H1 (cell line): Measurements from ENCODE around the gene GPT2. TPM values are rescaled to one million over a fixed set of nuclear protein-coding genes. Genes with fewer than 3 reads are reported as not detected.
A peak's percentile ranks its signal among the peaks of the same experiment; 100 is the strongest.

Source experiments
- CTCF ChIA-PET: fragments of 300-600 bp; sonication (Branson Sonifier 250); formaldehyde crosslinking; loops from one replicate; lab custom pipeline; 2021; ENCODE audit not compliant: partially characterized antibody; lab: Charles Lee
- POLR2A ChIA-PET: fragments of 300-600 bp; sonication (Branson Sonifier 250); formaldehyde crosslinking; loops from one replicate; lab custom pipeline; 2021; ENCODE audit warnings: inconsistent platforms; ENCODE audit not compliant: partially characterized antibody; lab: Charles Lee
- DNase-seq, 2 experiments: peaks; one replicate each; pipeline versions ENCODE4 v3.0.0 to v3.0.0-alpha.2; 2010 to 2022; ENCODE audit warnings: low spot score in 2 of 2, low read depth in 1 of 2, mixed read lengths in 1 of 2
- FAIRE-seq: peaks from 2 replicates; lab custom pipeline; 2011; peaks lifted over from hg19 to GRCh38; lab: Jason Lieb, UNC
- H2AFZ ChIP-seq: 2 replicates; pipeline ENCODE4 v1.8.1; 2012; ENCODE audit warnings: low read length, inconsistent platforms
- H2AK5ac ChIP-seq: 2 replicates; pipeline ENCODE4 v1.6.1; 2013; ENCODE audit warnings: low read depth, low read length
- H2BK120ac ChIP-seq: replicated peaks from 2 replicates; pipeline ENCODE3; 2013; ENCODE audit warnings: low read depth, low read length, inconsistent platforms
- H2BK12ac ChIP-seq: 2 replicates; pipeline ENCODE4 v1.6.1; 2013; ENCODE audit warnings: low read depth, low read length
- H2BK15ac ChIP-seq: 2 replicates; pipeline ENCODE4 v1.6.1; 2013; ENCODE audit warnings: low read length
- H2BK20ac ChIP-seq: 2 replicates; pipeline ENCODE4 v1.6.1; 2013; ENCODE audit warnings: low read length
- H2BK5ac ChIP-seq: 2 replicates; pipeline ENCODE4 v1.6.1; 2013; ENCODE audit warnings: low read depth, low read length
- H3K14ac ChIP-seq: 2 replicates; pipeline ENCODE4 v1.6.1; 2013; ENCODE audit warnings: inconsistent platforms; ENCODE audit not compliant: insufficient read length
- H3K18ac ChIP-seq: 2 replicates; pipeline ENCODE4 v1.6.1; 2013; ENCODE audit warnings: low read length; ENCODE audit errors: extremely low read depth
- H3K23ac ChIP-seq: 2 replicates; pipeline ENCODE4 v1.6.1; 2013; ENCODE audit warnings: inconsistent platforms; ENCODE audit not compliant: insufficient read length
- H3K23me2 ChIP-seq: 2 replicates; pipeline ENCODE4 v1.6.1; 2013; ENCODE audit warnings: low read depth, low read length
- H3K27ac ChIP-seq: 2 replicates; pipeline ENCODE4 v1.6.1; 2011; ENCODE audit warnings: low read depth, low read length, inconsistent platforms
- H3K27me3 ChIP-seq, 4 experiments: replicated peaks in 1 of 4; 1 replicate in 1 of 4; 2 replicates in 3 of 4; pipeline versions ENCODE4 v1.6.1 to v1.8.1; 2011 to 2013; ENCODE audit warnings: low read length in 3 of 4, mild to moderate bottlenecking in 3 of 4, inconsistent platforms in 2 of 4, mixed read lengths in 2 of 4, moderate library complexity in 1 of 4; ENCODE audit not compliant: control insufficient read depth in 3 of 4, insufficient read depth in 3 of 4; ENCODE audit errors: extremely low read depth in 1 of 4
- H3K36me3 ChIP-seq, 4 experiments: 2 replicates each; pipeline versions ENCODE4 v1.6.1 to v1.8.1; 2011 to 2013; ENCODE audit warnings: mild to moderate bottlenecking in 4 of 4, low read length in 3 of 4, moderate library complexity in 2 of 4, control low read depth in 1 of 4, inconsistent platforms in 1 of 4; ENCODE audit not compliant: insufficient read depth in 4 of 4, control insufficient read depth in 2 of 4
- H3K4ac ChIP-seq: replicated peaks from 2 replicates; pipeline ENCODE3; 2013; ENCODE audit warnings: low read length, low read depth, mixed read lengths, inconsistent platforms; ENCODE audit not compliant: insufficient read length
- H3K4me1 ChIP-seq, 4 experiments: replicated peaks in 1 of 4; 1 replicate in 1 of 4; 2 replicates in 3 of 4; pipeline versions ENCODE4 v1.6.1 to v1.8.1; 2011 to 2013; ENCODE audit warnings: low read length in 3 of 4, inconsistent platforms in 2 of 4, mixed read lengths in 1 of 4; ENCODE audit not compliant: insufficient read depth in 4 of 4, control insufficient read depth in 3 of 4
- H3K4me2 ChIP-seq, 2 experiments: 2 replicates each; pipeline versions ENCODE4 v1.6.1 to v1.8.1; 2011 to 2013; ENCODE audit warnings: low read depth in 2 of 2, low read length in 2 of 2, control low read depth in 1 of 2, inconsistent platforms in 1 of 2, mild to moderate bottlenecking in 1 of 2; ENCODE audit not compliant: insufficient read depth in 1 of 2
- H3K4me3 ChIP-seq, 4 experiments: fragments of 200-600, 300-600 bp in 1 of 4; sonication (generic), shearing (Covaris generic), sonication (Bioruptor Twin) in 1 of 4; 2 replicates each; pipeline versions ENCODE4 v1.5.1 to v1.8.1; 2011 to 2016; ENCODE audit warnings: low read length in 4 of 4, low read depth in 3 of 4, control low read depth in 2 of 4, inconsistent platforms in 2 of 4, mild to moderate bottlenecking in 2 of 4, mixed read lengths in 1 of 4, moderate library complexity in 1 of 4; ENCODE audit not compliant: insufficient read depth in 2 of 4; ENCODE audit errors: extremely low read depth in 1 of 4
- H3K56ac ChIP-seq: replicated peaks from 2 replicates; pipeline ENCODE3; 2013; ENCODE audit warnings: low read depth, mild to moderate bottlenecking, mixed read lengths, low read length, inconsistent platforms; ENCODE audit not compliant: insufficient read length
- H3K79me1 ChIP-seq: 2 replicates; pipeline ENCODE4 v1.6.1; 2013; ENCODE audit warnings: low read depth, low read length, control low read depth
- H3K79me2 ChIP-seq, 2 experiments: 2 replicates each; pipeline versions ENCODE4 v1.6.1 to v1.8.1; 2012 to 2013; ENCODE audit warnings: low read length in 2 of 2, mild to moderate bottlenecking in 2 of 2, inconsistent platforms in 1 of 2; ENCODE audit not compliant: insufficient read depth in 2 of 2, control insufficient read depth in 1 of 2
- H3K9ac ChIP-seq, 4 experiments: replicated peaks in 1 of 4; 1 replicate in 1 of 4; 2 replicates in 3 of 4; pipeline versions ENCODE4 v1.6.1 to v1.8.1; 2011 to 2013; ENCODE audit warnings: low read depth in 3 of 4, low read length in 3 of 4, control low read depth in 2 of 4, mild to moderate bottlenecking in 2 of 4, moderate library complexity in 2 of 4, inconsistent platforms in 1 of 4; ENCODE audit errors: extremely low read depth in 1 of 4
- H3K9me3 ChIP-seq, 2 experiments: 2 replicates each; pipeline versions ENCODE4 v1.6.1 to v1.8.1; 2012 to 2013; ENCODE audit warnings: mild to moderate bottlenecking in 2 of 2, moderate library complexity in 2 of 2, control low read depth in 1 of 2, inconsistent platforms in 1 of 2, low read depth in 1 of 2, low read length in 1 of 2, mixed read lengths in 1 of 2; ENCODE audit not compliant: insufficient read depth in 2 of 2
- H4K20me1 ChIP-seq, 2 experiments: replicated peaks in 1 of 2; 2 replicates each; pipeline versions ENCODE3 to v1.8.1; 2011 to 2013; ENCODE audit warnings: inconsistent platforms in 2 of 2, low read length in 2 of 2, mild to moderate bottlenecking in 1 of 2; ENCODE audit not compliant: insufficient read depth in 2 of 2, control insufficient read depth in 1 of 2
- H4K5ac ChIP-seq: 2 replicates; pipeline ENCODE4 v1.6.1; 2013; ENCODE audit warnings: low read length, low read depth, mixed read lengths, inconsistent platforms; ENCODE audit not compliant: insufficient read length
- H4K8ac ChIP-seq: 2 replicates; pipeline ENCODE4 v1.8.0; 2013; ENCODE audit warnings: mild to moderate bottlenecking, moderate library complexity, low read length, inconsistent platforms; ENCODE audit not compliant: insufficient read depth; ENCODE audit errors: extremely low read depth
- H4K91ac ChIP-seq: replicated peaks from 2 replicates; pipeline ENCODE3; 2013; ENCODE audit warnings: low read length, mixed read lengths, inconsistent platforms; ENCODE audit not compliant: insufficient read length
- CTCF ChIP-seq, 3 experiments: IDR thresholded peaks; 1 replicate in 2 of 3; 2 replicates in 1 of 3; pipeline versions ENCODE4 v1.5.1 to v1.6.1; 2011; ENCODE audit warnings: low read length in 3 of 3, mild to moderate bottlenecking in 3 of 3, inconsistent platforms in 2 of 3, low read depth in 1 of 3, moderate library complexity in 1 of 3; ENCODE audit not compliant: insufficient read depth in 1 of 3; ENCODE audit errors: control extremely low read depth in 1 of 3
- FOSL1 ChIP-seq: IDR thresholded peaks from 2 replicates; pipeline ENCODE4 v1.6.1; 2011; ENCODE audit warnings: mild to moderate bottlenecking, low read depth, low read length, moderate library complexity; ENCODE audit not compliant: insufficient read depth
- HDAC2 ChIP-seq, 2 experiments: fragments of 300-600 bp in 1 of 2; sonication (generic) in 1 of 2; IDR thresholded peaks; 2 replicates each; pipeline ENCODE4 v1.6.1; 2011 to 2012; ENCODE audit warnings: low read depth in 2 of 2, low read length in 2 of 2, mild to moderate bottlenecking in 2 of 2, moderate library complexity in 2 of 2, borderline replicate concordance in 1 of 2, inconsistent platforms in 1 of 2
- KDM1A ChIP-seq: fragments of 200-600, 300-600 bp; sonication (generic); IDR thresholded peaks from 2 replicates; pipeline ENCODE4 v1.7.1; 2016; ENCODE audit warnings: mild to moderate bottlenecking, low read length, borderline replicate concordance
- RFX5 ChIP-seq: IDR thresholded peaks from 2 replicates; pipeline ENCODE4 v1.6.1; 2011; ENCODE audit warnings: low read depth, low read length, improper control_type of control experiment, borderline replicate concordance
- SAP30 ChIP-seq: fragments of 300-600 bp; sonication (generic); IDR thresholded peaks from 2 replicates; pipeline ENCODE4 v1.7.1; 2012; ENCODE audit warnings: low read length, moderate library complexity, mild to moderate bottlenecking, inconsistent platforms; ENCODE audit not compliant: insufficient read depth, insufficient replicate concordance
- SRF ChIP-seq: IDR thresholded peaks from 2 replicates; pipeline ENCODE4 v1.6.1; 2011; ENCODE audit warnings: mild to moderate bottlenecking, low read depth, low read length, moderate library complexity
- SUZ12 ChIP-seq: fragments of 200-600 bp; sonication (generic); IDR thresholded peaks from 2 replicates; pipeline ENCODE4 v1.6.1; 2012; ENCODE audit warnings: mild to moderate bottlenecking, inconsistent platforms, low read length, moderate library complexity, mixed read lengths
- TAF1 ChIP-seq: IDR thresholded peaks from 2 replicates; pipeline ENCODE4 v1.6.1; 2011; ENCODE audit warnings: mild to moderate bottlenecking, low read depth, low read length
- YY1 ChIP-seq: IDR thresholded peaks from 2 replicates; pipeline ENCODE4 v1.6.1; 2011; ENCODE audit warnings: low read depth, mild to moderate bottlenecking, low read length
- ZNF274 ChIP-seq: IDR thresholded peaks from 2 replicates; pipeline ENCODE4 v1.7.0; 2012; ENCODE audit warnings: low read length, borderline replicate concordance; ENCODE audit errors: extremely low read depth
- WGBS, 2 experiments: shearing (Covaris generic) in 1 of 2; methylation state at CpG; one replicate each; pipeline versions ENCODE4 v1.1.6 to v1.1.7; 2013 to 2015; ENCODE audit warnings: low lambda C conversion rate in 2 of 2, mixed read lengths in 2 of 2, inconsistent platforms in 1 of 2, low coverage in 1 of 2, missing lambda C conversion rate in 1 of 2; ENCODE audit not compliant: insufficient replicate concordance in 2 of 2, insufficient coverage in 1 of 2, insufficient read length in 1 of 2; ENCODE audit errors: extremely low coverage in 1 of 2, missing lambda C conversion rate in 1 of 2; 5-methylcytosine and 5-hydroxymethylcytosine counted together
- polyA plus RNA-seq, 7 experiments: library from polyadenylated mRNA; depleted of rRNA in 3 of 7; stranded (reverse) in 5 of 7; unstranded in 2 of 7; fragments of >200 nt in 5 of 7; fragments of 200-250 nt in 2 of 7; gene quantifications; 1 replicate in 5 of 7; 2 replicates in 1 of 7; 4 replicates in 1 of 7; pipeline versions ENCODE4 v1.2.1 to v1.2.3, GENCODE V29; 2011 to 2013; ENCODE audit warnings: missing spikeins in 2 of 7, mixed read lengths in 2 of 7
- total RNA-seq: library from RNA; stranded (reverse); fragmentation: NEBNext Ultra II Directional; extraction: Animal tissue kit (Norgen Biotek cat#: 25700); gene quantifications from 2 replicates; pipeline ENCODE4 v1.2.1, GENCODE V29; 2021

GPT2 gene
- total and polyA plus RNA-seq, 2 of the 8 experiments (the other 6 are each of a cell fraction or from before 2014, with no cell fraction given): 71.6 to 94.1 TPM

GRCh38 chr16:46871597-46871996, 12.6 kb upstream of the GPT2 start:
- Histone ChIP-seq H3K9me3 (no peaks in the 10 kb centered on the region), H3K79me1 (no peaks in the 10 kb centered on the region), H2BK120ac (no peak overlapping the region), H3K18ac (no peak overlapping the region), H2BK20ac (no peak overlapping the region), H3K4ac (no peak overlapping the region), H3K9ac (no peak overlapping the region), H3K56ac (no peak overlapping the region), H3K4me1 (no peaks in the 10 kb centered on the region), H3K23me2 (no peaks in the 10 kb centered on the region), H3K27ac (no peak overlapping the region), H4K8ac (no peak overlapping the region), H2AK5ac (no peak overlapping the region), H3K27me3 (no peaks in the 10 kb centered on the region), H2BK5ac (no peak overlapping the region), H3K4me2 (no peak overlapping the region), H3K14ac (no peak overlapping the region), H4K91ac (no peak overlapping the region), H3K36me3 (no peaks in the 10 kb centered on the region), H3K79me2 (no peaks in the 10 kb centered on the region), H2AFZ (peak overlapping the region; percentile 65; the same call in 1 of the 2 replicates), H4K20me1 (no peaks in the 10 kb centered on the region), H2BK12ac (no peak overlapping the region), H2BK15ac (no peak overlapping the region), H3K23ac (no peak overlapping the region), H4K5ac (no peak overlapping the region), H3K4me3 (no peak overlapping the region)
- DNase-seq (no peak), FAIRE-seq (no peak)
- ChIA-PET POLR2A (interaction anchor here (1.2 to 2.5 kb wide), 2 partner anchors 11 to 13 kb away, joined by 5 to 15 read pairs; partner anchors contain the start of gene GPT2), CTCF (interaction anchor here (0.7 kb wide), 1 partner anchor 20 kb away, joined by 3 read pairs; no protein-coding TSS in a partner anchor)
- WGBS, 2 experiments: 65% methylated on average over 8 of the region's 8 CpGs; no CpG with 5 or more reads in 1 of the 2 experiments
- TF ChIP-seq CTCF (IDR thresholded peaks at IDR 0.05; ENCODE audit: control extremely low read depth in 1 of 3, insufficient read depth in 1 of 3, low read depth in 1 of 3, low read length in 3 of 3): no peak
- no peak for TF ChIP-seq SUZ12
- TF ChIP-seq KDM1A: no peak
- TF ChIP-seq RFX5: no peak
- TF ChIP-seq SRF: no peak
- TF ChIP-seq FOSL1: no peak
- TF ChIP-seq SAP30: no peak
- TF ChIP-seq ZNF274: no peak
- no peak for TF ChIP-seq HDAC2 (IDR thresholded peaks at IDR 0.05; ENCODE audit: borderline replicate concordance in 1 of 2, low read depth in 2 of 2, low read length in 2 of 2)
- TF ChIP-seq TAF1: no peak
- TF ChIP-seq YY1: no peak
